OCI-LY1 (cell line): ENCODE data around the gene ATXN1.

Experiments
- EZH2 ChIP-seq: fragments of 200-600 bp; sonication (generic), shearing (Covaris generic); IDR thresholded peaks from 2 replicates; pipeline ENCODE4 v1.8.0; 2017; ENCODE audit warnings: borderline replicate concordance, mixed run types, mild to moderate bottlenecking, antibody characterized with exemption, low read length, moderate library complexity, mixed read lengths
- TF ChIP-seq, protein P1 (sequence below): fragments of 200-600 bp; sonication (generic), shearing (Covaris generic); IDR thresholded peaks from 2 replicates; pipeline ENCODE4 v1.5.1; 2017; ENCODE audit warnings: mild to moderate bottlenecking, antibody characterized with exemption, low read length, moderate library complexity, mixed read lengths

- TF ChIP-seq, protein P1, sequence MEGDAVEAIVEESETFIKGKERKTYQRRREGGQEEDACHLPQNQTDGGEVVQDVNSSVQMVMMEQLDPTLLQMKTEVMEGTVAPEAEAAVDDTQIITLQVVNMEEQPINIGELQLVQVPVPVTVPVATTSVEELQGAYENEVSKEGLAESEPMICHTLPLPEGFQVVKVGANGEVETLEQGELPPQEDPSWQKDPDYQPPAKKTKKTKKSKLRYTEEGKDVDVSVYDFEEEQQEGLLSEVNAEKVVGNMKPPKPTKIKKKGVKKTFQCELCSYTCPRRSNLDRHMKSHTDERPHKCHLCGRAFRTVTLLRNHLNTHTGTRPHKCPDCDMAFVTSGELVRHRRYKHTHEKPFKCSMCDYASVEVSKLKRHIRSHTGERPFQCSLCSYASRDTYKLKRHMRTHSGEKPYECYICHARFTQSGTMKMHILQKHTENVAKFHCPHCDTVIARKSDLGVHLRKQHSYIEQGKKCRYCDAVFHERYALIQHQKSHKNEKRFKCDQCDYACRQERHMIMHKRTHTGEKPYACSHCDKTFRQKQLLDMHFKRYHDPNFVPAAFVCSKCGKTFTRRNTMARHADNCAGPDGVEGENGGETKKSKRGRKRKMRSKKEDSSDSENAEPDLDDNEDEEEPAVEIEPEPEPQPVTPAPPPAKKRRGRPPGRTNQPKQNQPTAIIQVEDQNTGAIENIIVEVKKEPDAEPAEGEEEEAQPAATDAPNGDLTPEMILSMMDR: no peak
- no peak for TF ChIP-seq EZH2
Measured at GRCh38 chr6:16623731-16624130, 137.5 kb downstream of the ATXN1 start.
